GM21825 (cell line): Measurements from ENCODE around the gene CYP4V2.
"Not testable (repeated sequence)": the region's sequence is repeated elsewhere in the genome, so short reads cannot be mapped to it uniquely, and the experiment has no call there.

Experiments
- ATAC-seq: cut with Tn5 transposase; IDR thresholded peaks from one replicate; pipeline ENCODE4 v1.9.1; 2021; ENCODE audit warnings: mild to moderate bottlenecking, moderate library complexity; ENCODE audit not compliant: unreplicated experiment

CYP4V2 gene

DNA sequence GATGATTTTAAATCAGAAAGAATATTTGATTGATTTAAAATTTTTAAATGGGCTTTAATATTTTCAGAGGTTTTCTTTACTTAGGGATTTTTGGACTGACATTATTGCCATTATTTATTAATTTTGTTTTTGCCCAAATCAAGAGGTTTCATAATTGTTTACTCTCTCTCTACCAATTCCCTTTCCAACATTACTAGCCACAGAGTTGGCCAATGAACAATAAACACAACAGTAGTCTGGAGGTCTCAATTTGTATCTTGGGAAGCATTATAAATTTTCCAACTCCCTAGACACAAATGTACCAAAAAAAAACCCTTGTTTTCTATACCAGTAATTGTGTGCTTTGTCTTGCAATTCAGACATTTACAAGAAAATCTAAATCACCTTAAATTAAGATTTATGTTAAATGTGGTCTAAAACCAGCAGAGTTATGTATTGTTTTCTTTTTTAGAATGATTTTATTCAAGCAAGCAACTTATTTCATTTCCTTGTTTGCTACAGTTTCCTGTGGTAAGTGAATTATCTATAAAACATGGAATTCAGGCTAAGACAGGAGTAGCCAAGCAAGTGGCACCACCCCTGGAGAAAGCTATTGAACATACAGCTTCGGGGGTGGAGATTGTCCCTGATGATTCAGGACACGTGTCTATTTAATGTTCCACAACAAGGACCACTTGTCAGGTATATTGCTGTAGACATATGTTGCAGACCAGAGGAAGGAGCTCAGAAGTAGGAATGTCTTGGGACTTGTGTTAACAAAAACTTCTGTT lies 36.6 kb downstream of the CYP4V2 start:
- ATAC-seq = no peak

GRCh38 chr4:186228514-186228894 lies 37.1 kb downstream of the CYP4V2 start:
- ATAC-seq = no peak

- ATAC-seq = no peak
Measured at GRCh38 chr4:186234367-186234766, 43.0 kb downstream of the CYP4V2 start.

DNA sequence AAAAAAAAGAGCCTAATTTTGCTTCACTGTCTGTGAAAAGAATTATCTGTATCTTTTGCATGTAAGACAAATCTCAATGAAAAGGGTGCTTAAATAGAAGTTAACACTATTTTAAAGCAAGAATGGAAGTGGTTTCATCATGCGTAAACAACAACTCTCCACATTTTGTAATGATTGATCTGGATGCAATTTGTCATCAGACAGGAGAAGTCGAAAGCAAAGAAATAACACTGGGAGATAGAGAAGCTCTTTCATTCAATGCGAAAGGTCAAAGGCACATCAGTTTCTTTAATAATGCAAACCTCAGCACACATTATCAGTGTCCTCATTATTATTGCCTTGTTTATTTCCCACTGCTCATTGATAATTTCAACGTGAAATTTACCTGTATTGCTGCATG lies 44.8 kb downstream of the CYP4V2 start:
- ATAC-seq = no peak

DNA sequence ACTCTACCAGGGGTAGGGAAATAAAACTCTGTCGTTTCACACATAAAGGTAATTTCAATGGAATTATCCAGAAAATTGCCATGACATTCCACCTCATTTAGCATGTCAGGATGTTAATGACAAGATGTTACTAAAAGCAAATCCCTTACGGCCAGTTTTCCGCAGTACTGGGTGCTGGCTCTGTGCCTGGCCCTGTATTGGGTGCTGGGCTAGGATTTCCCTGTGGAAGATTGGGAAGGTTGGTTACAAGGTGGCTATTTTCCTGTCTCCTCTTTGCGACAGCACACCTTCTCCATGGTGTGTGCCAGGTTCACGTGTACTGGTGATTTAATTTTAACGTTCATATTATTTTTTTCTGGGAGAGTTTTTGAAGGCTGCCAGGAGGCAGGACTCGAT lies 49.1 kb downstream of the CYP4V2 start:
- no peak for ATAC-seq

DNA sequence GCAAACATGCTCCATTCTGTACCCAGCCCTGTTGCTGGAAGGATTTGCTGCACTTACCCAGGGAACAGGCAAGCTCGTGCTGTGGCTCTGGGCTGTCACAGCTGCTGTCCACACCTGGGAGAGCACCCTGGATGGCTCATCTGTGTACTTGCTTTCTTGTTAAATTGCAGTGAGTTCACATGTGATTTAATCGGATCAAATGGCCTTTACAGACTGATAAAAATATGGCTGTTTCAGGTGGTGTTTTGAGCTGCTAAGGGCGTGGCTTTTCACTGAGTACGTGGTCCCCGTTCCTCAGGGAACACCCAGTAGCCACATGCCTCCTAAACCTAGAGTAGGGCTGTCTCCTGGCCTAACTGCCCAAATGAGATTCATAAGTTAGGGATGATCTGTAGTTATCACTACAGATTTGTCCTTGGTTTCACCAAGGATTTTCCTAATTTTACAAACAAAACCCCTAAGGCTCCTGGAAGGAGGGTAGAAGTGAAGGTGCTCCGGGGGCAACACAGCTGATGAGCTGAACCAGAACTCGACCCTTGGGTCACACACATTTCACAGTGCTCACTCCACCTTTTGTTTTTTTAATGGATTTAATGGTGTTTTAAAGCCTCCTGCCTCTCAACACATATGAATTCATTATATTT lies 49.6 kb downstream of the CYP4V2 start:
- ATAC-seq = no peak

GRCh38 chr4:186241616-186242015 lies 50.2 kb downstream of the CYP4V2 start:
- no peak for ATAC-seq

DNA sequence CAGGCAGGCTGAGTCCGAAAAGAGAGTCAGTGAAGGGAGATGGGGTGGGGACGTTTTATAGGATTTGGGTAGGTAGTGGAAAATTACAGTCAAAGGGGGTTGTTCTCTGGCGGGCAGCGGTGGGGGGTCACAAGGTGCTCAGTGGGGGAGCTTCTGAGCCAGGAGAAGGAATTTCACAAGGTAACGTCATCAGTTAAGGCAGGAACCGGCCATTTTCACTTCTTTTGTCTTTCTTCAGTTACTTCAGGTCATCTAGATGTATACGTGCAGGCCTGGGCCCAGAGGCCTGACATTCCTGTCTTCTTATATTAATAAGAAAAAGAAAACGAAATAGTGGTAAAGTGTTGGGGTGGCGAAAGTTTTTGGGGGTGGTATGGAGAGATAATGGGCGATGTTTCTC lies 50.7 kb downstream of the CYP4V2 start:
- ATAC-seq = not testable (repeated sequence)

- no peak for ATAC-seq
Measured at GRCh38 chr4:186243331-186243730, 52.0 kb downstream of the CYP4V2 start.

DNA sequence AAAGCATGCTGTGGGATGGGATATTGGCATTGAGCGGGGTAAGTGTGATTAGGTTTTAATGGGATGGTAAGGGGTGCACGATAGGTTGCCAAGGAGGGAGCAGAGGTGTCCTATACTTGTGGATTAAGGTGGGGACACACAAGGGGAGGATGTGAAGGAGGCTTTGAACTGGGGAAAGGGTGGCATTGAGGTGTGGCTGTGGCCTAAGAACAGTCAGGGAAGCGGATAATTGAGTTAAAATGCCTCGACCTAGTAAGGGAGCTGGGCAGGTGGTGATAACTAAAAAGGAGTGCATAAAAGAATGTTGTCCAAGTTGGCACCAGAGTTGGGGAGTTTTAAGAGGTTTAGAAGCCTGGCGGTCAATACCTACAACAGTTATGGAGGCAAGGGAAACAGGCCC lies 53.5 kb downstream of the CYP4V2 start:
- no peak for ATAC-seq

DNA sequence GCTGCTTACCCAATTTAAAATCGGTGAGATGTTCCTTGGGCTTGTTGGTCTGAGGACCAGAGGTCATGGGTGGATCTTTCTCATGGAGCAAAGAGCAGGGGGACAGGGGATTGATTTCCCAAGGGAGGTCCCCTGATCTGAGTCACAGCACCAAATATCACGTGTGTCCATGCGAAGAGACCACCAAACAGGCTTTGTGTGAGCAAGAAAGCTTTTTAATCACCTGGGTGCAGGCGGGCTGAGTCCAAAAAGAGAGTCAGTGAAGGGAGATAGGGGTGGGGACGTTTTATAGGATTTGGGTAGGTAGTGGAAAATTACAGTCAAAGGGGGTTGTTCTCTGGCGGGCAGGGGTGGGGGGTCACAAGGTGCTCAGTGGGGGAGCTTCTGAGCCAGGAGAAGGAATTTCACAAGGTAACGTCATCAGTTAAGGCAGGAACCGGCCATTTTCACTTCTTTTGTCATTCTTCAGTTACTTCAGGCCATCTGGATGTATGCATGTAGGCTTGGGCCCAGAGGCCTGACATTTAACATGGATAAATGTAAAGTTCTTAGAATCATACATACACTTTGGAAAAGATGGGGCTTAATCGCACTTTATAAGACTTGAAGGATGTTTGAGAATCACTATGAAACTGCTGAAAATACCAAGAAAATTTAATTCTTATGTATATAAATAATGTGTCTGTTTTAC lies 55.8 kb downstream of the CYP4V2 start:
- not testable (repeated sequence) for ATAC-seq

DNA sequence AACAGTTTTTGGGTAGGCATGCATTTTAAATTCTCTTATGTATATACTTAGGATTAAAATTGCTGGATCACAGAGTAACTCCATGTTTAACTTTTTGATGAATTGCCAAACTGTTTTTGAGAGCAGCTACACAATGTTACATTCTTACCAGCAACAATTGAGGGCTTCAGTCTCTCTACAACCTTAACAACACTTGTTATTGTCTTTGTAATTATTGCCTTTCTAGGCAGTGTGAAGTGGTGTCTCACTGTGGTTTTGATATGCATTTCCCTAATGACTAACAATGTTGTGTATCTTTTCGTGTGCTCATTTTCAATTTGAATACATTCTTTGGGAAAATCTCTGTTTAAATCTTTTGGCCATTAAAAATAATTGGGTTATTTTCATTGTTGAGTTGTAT lies 57.3 kb downstream of the CYP4V2 start:
- no peak for ATAC-seq

DNA sequence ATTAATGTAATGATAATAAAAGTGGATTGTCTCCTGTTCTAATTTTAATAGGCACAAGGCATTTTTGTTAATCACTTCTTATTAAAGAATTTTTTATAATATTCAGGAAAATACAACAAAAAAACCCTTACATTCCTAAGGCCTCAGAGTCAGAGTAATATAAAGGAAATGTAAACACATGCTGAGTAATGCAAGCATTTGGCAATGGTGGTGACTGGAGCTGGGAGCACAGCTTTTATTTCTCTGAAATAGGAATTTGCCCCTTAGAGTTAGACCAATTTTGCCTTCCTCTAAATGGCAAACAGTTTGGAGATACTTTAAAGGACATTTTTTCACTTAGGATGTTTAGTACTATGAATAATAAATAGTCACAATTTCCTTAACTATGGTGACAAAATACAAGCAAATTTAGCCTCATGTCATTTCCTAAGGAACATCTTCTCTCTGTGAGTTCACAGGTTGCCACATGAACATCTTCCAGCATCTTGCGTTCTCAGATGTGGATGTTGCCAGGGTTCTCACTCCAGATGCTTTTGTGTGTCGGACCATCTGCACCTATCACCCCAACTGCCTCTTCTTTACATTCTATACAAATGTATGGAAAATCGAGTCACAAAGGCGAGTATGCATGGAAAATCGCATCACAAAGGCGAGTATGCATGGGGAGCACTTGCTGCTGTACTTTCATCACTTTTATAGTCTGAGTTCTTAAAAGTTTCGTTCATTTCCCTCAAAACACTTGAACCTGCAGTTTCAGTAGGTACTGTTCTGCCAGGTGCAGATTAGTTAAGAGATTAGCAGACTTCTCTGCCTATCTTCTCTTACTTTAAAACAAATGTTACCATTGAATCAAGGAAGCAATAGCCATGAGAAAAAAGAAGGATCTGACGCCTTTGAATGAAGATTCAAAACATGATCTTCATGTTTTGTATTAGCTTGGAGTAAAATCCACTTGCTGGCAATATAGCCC lies 58.7 kb downstream of the CYP4V2 start:
- no peak for ATAC-seq

GRCh38 chr4:186250760-186251159 lies 59.4 kb downstream of the CYP4V2 start:
- no peak for ATAC-seq

- ATAC-seq = no peak
Measured at GRCh38 chr4:186255122-186255521, 63.8 kb downstream of the CYP4V2 start.

DNA sequence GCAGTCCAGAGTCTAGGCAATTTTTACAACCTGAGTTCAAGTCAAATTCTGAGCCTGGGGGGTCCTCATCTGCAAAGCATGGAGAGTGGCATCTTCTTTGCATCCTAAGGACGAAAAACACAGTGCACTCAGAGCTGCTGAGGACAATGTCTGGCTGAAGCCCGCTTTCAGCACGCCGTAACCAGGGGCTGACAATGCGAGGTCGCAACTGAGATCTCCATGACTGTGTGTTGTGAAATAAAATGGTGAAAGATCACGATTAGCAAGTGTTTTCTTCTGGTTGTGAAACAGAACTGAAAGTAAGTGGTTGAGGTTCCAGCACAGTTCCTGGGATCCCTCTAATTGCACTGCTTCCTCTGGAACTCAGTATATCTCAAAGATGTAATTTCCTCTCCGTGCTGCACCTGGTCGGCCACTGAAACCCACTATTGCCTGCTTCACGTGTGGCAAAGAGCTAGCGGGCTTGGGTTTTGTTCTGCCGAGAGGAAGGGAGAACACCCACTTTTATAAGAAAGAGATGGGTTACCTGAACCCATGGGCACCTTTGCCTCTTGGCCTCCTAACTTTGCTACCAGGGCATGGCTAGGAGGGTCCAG lies 66.9 kb downstream of the CYP4V2 start:
- no peak for ATAC-seq

- ATAC-seq = no peak
Measured at GRCh38 chr4:186260117-186260503, 68.7 kb downstream of the CYP4V2 start.
